ENCODE results near the gene NRL. TPM values are rescaled to one million over a fixed set of nuclear protein-coding genes. Genes with fewer than 3 reads are reported as not detected.
"Not testable (repeated sequence)": the region's sequence is repeated elsewhere in the genome, so short reads cannot be mapped to it uniquely, and the experiment has no call there.

Gene NRL
- total and polyA plus RNA-seq, 10 of the 15 experiments (the other 5 are each of a cell fraction or from before 2014, with no cell fraction given): 0.11 to 4.4 (median 2.2) TPM

GRCh38 chr14:24049002-24049401 is 65.7 kb downstream of the NRL start:
- H3K4me3 ChIP-seq; intact Hi-C loops (cut with micrococcal nuclease; ENCODE audit: unreplicated experiment); BruUV-seq (replicated peaks); H2AFZ ChIP-seq (ENCODE audit: control insufficient read depth, low read depth, low read length); H3K36me3 ChIP-seq (ENCODE audit: control insufficient read depth in 2 of 2, insufficient read depth in 2 of 2, low read length in 1 of 2); SMC1A ChIA-PET (ENCODE audit: uncharacterized antibody, unreplicated experiment); H3K27me3 ChIP-seq (replicated peaks in 1 of 2; ENCODE audit: control insufficient read depth in 2 of 2, insufficient read depth in 2 of 2, low read length in 1 of 2); in situ Hi-C loops (cut with MboI); H3K9ac ChIP-seq (ENCODE audit: control insufficient read depth, insufficient read depth, low read length); FAIRE-seq; POLR2A ChIA-PET; H3K9me3 ChIP-seq (replicated peaks; ENCODE audit: control insufficient read depth, insufficient read depth, low read length); H4K20me1 ChIP-seq (ENCODE audit: control insufficient read depth, insufficient read depth); H3K79me2 ChIP-seq (ENCODE audit: control insufficient read depth, insufficient read depth, low read length); DNase-seq (ENCODE audit: low read depth, low spot score); H3K27ac ChIP-seq (ENCODE audit: control insufficient read depth, insufficient read depth): not testable (repeated sequence)
- WGBS (ENCODE audit: insufficient coverage, insufficient replicate concordance, low lambda C conversion rate, missing lambda C conversion rate): 19% methylated on average over 2 of the region's 2 CpGs
- 0 out of 3 replicates have a peak, but pooled peaks have one; percentile 11 for ATAC-seq
- ChIA-PET RAD21 (ENCODE audit: unreplicated experiment) (interaction anchor here (1.7 kb wide), 1 partner anchor 41 kb away, joined by 4 read pairs; no protein-coding TSS in a partner anchor), CTCF (interaction anchor here (1.0 to 1.4 kb wide), 2 partner anchors 15 to 60 kb away, joined by 3 to 6 read pairs; no protein-coding TSS in a partner anchor)
- peak; percentile 67 for TF ChIP-seq EED (IDR thresholded peaks at IDR 0.05; ENCODE audit: low read depth)
- peak; percentile 42; the same call in 1 of the 2 replicates for TF ChIP-seq DPF2 (IDR thresholded peaks at IDR 0.05)
- peak; percentile 68 for TF ChIP-seq IKZF1 (conservative IDR thresholded peaks at IDR 0.05)
- peak; percentile 86 for TF ChIP-seq SPI1 (IDR thresholded peaks at IDR 0.05; ENCODE audit: borderline replicate concordance, insufficient read depth, low read depth, low read length)
- TF ChIP-seq, protein P1, sequence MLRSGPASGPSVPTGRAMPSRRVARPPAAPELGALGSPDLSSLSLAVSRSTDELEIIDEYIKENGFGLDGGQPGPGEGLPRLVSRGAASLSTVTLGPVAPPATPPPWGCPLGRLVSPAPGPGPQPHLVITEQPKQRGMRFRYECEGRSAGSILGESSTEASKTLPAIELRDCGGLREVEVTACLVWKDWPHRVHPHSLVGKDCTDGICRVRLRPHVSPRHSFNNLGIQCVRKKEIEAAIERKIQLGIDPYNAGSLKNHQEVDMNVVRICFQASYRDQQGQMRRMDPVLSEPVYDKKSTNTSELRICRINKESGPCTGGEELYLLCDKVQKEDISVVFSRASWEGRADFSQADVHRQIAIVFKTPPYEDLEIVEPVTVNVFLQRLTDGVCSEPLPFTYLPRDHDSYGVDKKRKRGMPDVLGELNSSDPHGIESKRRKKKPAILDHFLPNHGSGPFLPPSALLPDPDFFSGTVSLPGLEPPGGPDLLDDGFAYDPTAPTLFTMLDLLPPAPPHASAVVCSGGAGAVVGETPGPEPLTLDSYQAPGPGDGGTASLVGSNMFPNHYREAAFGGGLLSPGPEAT (IDR thresholded peaks at IDR 0.05; ENCODE audit: low read depth): 0 out of 2 replicates have a peak, but pooled peaks have one; percentile 38
- TF ChIP-seq IKZF2 (IDR thresholded peaks at IDR 0.05): peak; percentile 62 to 68
- Histone ChIP-seq H3K4me1 (ENCODE audit: control insufficient read depth, insufficient read depth, low read length) (peaks cover 23% of the 10 kb centered on the region), H3K4me2 (ENCODE audit: control insufficient read depth, insufficient read depth) (peak overlapping the region; percentile 47; the same call in 1 of the 2 replicates)

All from GM12878 (cell line).